ENCODE measurements around the gene DNMT3A.

- TF ChIP-seq CTCF (IDR thresholded peaks at IDR 0.05) (peak; percentile 90 to 100 (median 98)), POLR2A (IDR thresholded peaks at IDR 0.05) (peak in 1 of 2 donors; percentile 41)
Measured at GRCh38 chr2:25342372-25343186, 854 bp upstream of the DNMT3A start.
